Measurements from ENCODE around the gene SHMT1. TPM values are rescaled to one million over a fixed set of nuclear protein-coding genes. Genes with fewer than 3 reads are reported as not detected.

Gene SHMT1
- total and polyA plus RNA-seq, 8 donors: 12.4 to 50.4 (median 31.4) TPM

- H3K27me3 ChIP-seq: no peaks in the 10 kb centered on the region
- peak overlapping the region; percentile 77 to 94 (median 84) for H3K4me3 ChIP-seq
- H3K27ac ChIP-seq: peak overlapping the region in 4 of 5 donors; percentile 66 to 92 (median 85)
- peaks cover 0 to 21% (median 20%) of the 10 kb centered on the region in 4 donors for H3K36me3 ChIP-seq
- 47 to 64% (median 51%) methylated on average over 15 of the region's 15 CpGs for WGBS, 5 donors
- no peaks in the 10 kb centered on the region for H3K9me3 ChIP-seq
- TF ChIP-seq POLR2A (IDR thresholded peaks at IDR 0.05): no peak
- TF ChIP-seq POLR2AphosphoS5 (IDR thresholded peaks at IDR 0.05): no peak
- TF ChIP-seq EP300 (IDR thresholded peaks at IDR 0.05): no peak
- no peak for TF ChIP-seq CTCF (IDR thresholded peaks at IDR 0.05)
- intact Hi-C loops (cut with DNase I; ENCODE audit: low total_unique reads): no loop called here
- no peak for DNase-seq
- H3K4me1 ChIP-seq: peaks cover 10 to 32% (median 16%) of the 10 kb centered on the region in 4 donors
These were observed 1.3 kb downstream of the SHMT1 start for GRCh38 chr17:18361837-18362697.

- Histone ChIP-seq H3K36me3 (peaks cover 0 to 34% (median 25%) of the 10 kb centered on the region in 4 donors), H3K4me1 (peaks cover 10 to 32% (median 16%) of the 10 kb centered on the region in 4 donors), H3K27me3 (no peaks in the 10 kb centered on the region), H3K27ac (no peak overlapping the region), H3K4me3 (no peak overlapping the region), H3K9me3 (no peaks in the 10 kb centered on the region)
- DNase-seq: no peak
- WGBS, 5 donors: 81 to 91% (median 87%) methylated on average over 8 of the region's 8 CpGs
- intact Hi-C loops (cut with DNase I; ENCODE audit: low total_unique reads): no loop called here
- TF ChIP-seq POLR2AphosphoS5 (IDR thresholded peaks at IDR 0.05) (no peak), CTCF (IDR thresholded peaks at IDR 0.05) (no peak), EP300 (IDR thresholded peaks at IDR 0.05) (no peak), POLR2A (IDR thresholded peaks at IDR 0.05) (no peak)
These were observed 2.8 kb downstream of the SHMT1 start for GRCh38 chr17:18360518-18360917.

- intact Hi-C loops (cut with DNase I; ENCODE audit: low total_unique reads): no loop called here
- TF ChIP-seq EP300 (IDR thresholded peaks at IDR 0.05) (no peak), POLR2A (IDR thresholded peaks at IDR 0.05) (no peak), CTCF (IDR thresholded peaks at IDR 0.05) (no peak), POLR2AphosphoS5 (IDR thresholded peaks at IDR 0.05) (no peak)
- Histone ChIP-seq H3K4me3 (no peak overlapping the region), H3K27me3 (no peaks in the 10 kb centered on the region), H3K9me3 (no peaks in the 10 kb centered on the region), H3K36me3 (peaks cover 15 to 69% (median 60%) of the 10 kb centered on the region in 4 donors), H3K27ac (peak overlapping the region in 3 of 5 donors; percentile 13 to 49 (median 20)), H3K4me1 (peaks cover 0 to 13% (median under 1%) of the 10 kb centered on the region in 4 donors)
- DNase-seq: peak in 1 of 2 donors; percentile 26
- 85 to 92% (median 87%) methylated on average over 10 of the region's 10 CpGs for WGBS, 5 donors
These were observed 6.7 kb downstream of the SHMT1 start for GRCh38 chr17:18356624-18357023.

GRCh38 chr17:18353541-18353940, 9.8 kb downstream of the SHMT1 start:
- Histone ChIP-seq H3K4me1 (peaks cover 0 to 8% (median 0%) of the 10 kb centered on the region in 4 donors), H3K9me3 (no peaks in the 10 kb centered on the region), H3K4me3 (no peak overlapping the region), H3K27ac (no peak overlapping the region), H3K36me3 (peaks cover 20 to 82% (median 75%) of the 10 kb centered on the region in 4 donors), H3K27me3 (no peaks in the 10 kb centered on the region)
- 93 to 97% (median 96%) methylated on average over 6 of the region's 6 CpGs for WGBS, 5 donors
- TF ChIP-seq POLR2A (IDR thresholded peaks at IDR 0.05): no peak
- no peak for TF ChIP-seq EP300 (IDR thresholded peaks at IDR 0.05)
- TF ChIP-seq CTCF (IDR thresholded peaks at IDR 0.05): no peak
- TF ChIP-seq POLR2AphosphoS5 (IDR thresholded peaks at IDR 0.05): no peak
- intact Hi-C loops (cut with DNase I; ENCODE audit: low total_unique reads): no loop called here
- DNase-seq: no peak

All from stomach (tissue), 9 donors.